GM12878 (cell line): Measurements from ENCODE around the gene HSPB8.

Experiments used
- POLR2A ChIP-seq: IDR thresholded peaks from 2 replicates; pipeline ENCODE4 v1.6.1; 2011; ENCODE audit warnings: low read depth, mild to moderate bottlenecking, low read length
- RFX5 ChIP-seq: IDR thresholded peaks from 2 replicates; pipeline ENCODE4 v1.6.1; 2011; ENCODE audit warnings: low read depth, low read length, improper control_type of control experiment

DNA sequence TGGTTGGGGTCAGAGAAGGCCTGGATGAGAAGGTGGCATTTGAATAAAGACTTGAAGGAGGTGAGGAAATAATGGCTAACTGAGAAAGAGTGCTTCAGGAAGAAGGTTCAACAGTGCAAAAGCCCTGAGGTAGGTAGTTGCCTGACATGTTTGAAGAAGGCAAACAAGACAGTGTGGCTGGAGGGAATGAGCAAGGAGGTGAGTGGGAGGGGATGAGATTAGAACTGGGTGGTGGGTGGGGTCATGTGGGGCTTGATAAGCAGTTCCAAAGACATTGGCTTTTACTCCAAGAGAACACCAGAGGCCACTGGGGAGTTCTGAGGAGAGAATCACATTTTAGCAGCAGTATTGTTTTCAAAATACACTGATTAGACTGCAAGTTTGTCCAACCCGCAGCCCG, 50.5 kb downstream of the HSPB8 start:
- TF ChIP-seq POLR2A (no peak), RFX5 (no peak)
